Sigmoid colon (tissue), 7 donors: Measurements from ENCODE around the gene JAG2. TPM values are rescaled to one million over a fixed set of nuclear protein-coding genes. Genes with fewer than 3 reads are reported as not detected.
A peak's percentile ranks its signal among the peaks of the same experiment; 100 is the strongest.

Experiments used
- DNase-seq: peaks from one replicate; pipeline ENCODE4 v3.0.0-alpha.2; 2019
- H3K27ac ChIP-seq, 4 donors: fragments of 200-600 bp; sonication (generic); one replicate each; pipeline ENCODE4 v1.5.1; 2016 to 2019; ENCODE audit warnings: mild to moderate bottlenecking in 1 of 4
- H3K27me3 ChIP-seq, 3 donors: fragments of 200-600 bp; sonication (generic); one replicate each; pipeline ENCODE4 v1.5.1; 2019; ENCODE audit warnings: mild to moderate bottlenecking in 1 of 3
- H3K36me3 ChIP-seq, 4 donors: fragments of 200-600 bp; sonication (generic); one replicate each; pipeline ENCODE4 v1.5.1; 2016 to 2019
- H3K4me1 ChIP-seq, 4 donors: fragments of 200-600 bp; sonication (generic); one replicate each; pipeline ENCODE4 v1.5.1; 2017 to 2019
- H3K4me3 ChIP-seq, 4 donors: fragments of 200-600 bp; sonication (generic); one replicate each; pipeline ENCODE4 v1.5.1; 2017 to 2019; ENCODE audit warnings: mild to moderate bottlenecking in 2 of 4, moderate library complexity in 1 of 4
- H3K9me3 ChIP-seq, 4 donors: fragments of 200-600 bp in 3 of 4; sonication (generic) in 3 of 4; one replicate each; pipeline versions ENCODE4 v1.5.1 to v1.6.1; 2013 to 2019
- CTCF ChIP-seq, 4 experiments: fragments of 450-650 bp in 3 of 4; fragments of 200-600 bp in 1 of 4; IDR thresholded peaks; one replicate each; pipeline ENCODE4 v1.5.1; 2016 to 2019; ENCODE audit warnings: antibody characterized with exemption in 4 of 4, mild to moderate bottlenecking in 3 of 4, moderate library complexity in 2 of 4
- EP300 ChIP-seq, 4 donors: sonication (generic); formaldehyde crosslinking; IDR thresholded peaks; one replicate each; pipeline ENCODE4 v1.6.1; 2017; ENCODE audit warnings: antibody characterized with exemption in 4 of 4
- POLR2A ChIP-seq, 2 donors: fragments of 450-650 bp; IDR thresholded peaks; one replicate each; pipeline ENCODE4 v1.6.1; 2016; ENCODE audit warnings: antibody characterized with exemption in 2 of 2, mild to moderate bottlenecking in 2 of 2, moderate library complexity in 2 of 2
- POLR2AphosphoS5 ChIP-seq, 4 donors: sonication (generic); formaldehyde crosslinking; IDR thresholded peaks; one replicate each; pipeline ENCODE4 v1.6.1; 2017; ENCODE audit warnings: antibody characterized with exemption in 4 of 4
- WGBS, 2 donors: extraction: QIAGEN DNeasy Blood & Tissue Kit; methylation state at CpG; one replicate each; pipeline ENCODE4 v1.1.7; 2013; 5-methylcytosine and 5-hydroxymethylcytosine counted together
- intact Hi-C: fragments of 100-400 bp; cut with DNase I; formaldehyde crosslinking; loops from one replicate; pipeline ENCODE4 v1.15.1; 2023
- polyA plus RNA-seq, 3 donors: library from polyadenylated mRNA; stranded (reverse); fragments of 200-250 nt; gene quantifications; one replicate each; pipeline ENCODE4 v1.2.3, GENCODE V29; 2013
- total RNA-seq, 4 donors: library from RNA; depleted of rRNA; stranded (reverse); fragments of >200 nt; gene quantifications; one replicate each; pipeline ENCODE4 v1.1.0, GENCODE V29; 2016
- donor health status: healthy with polysubstance abuse.
- donor health status: Bipolar disorder and iron deficiency.
- donor health status: healthy.

JAG2 gene
- total and polyA plus RNA-seq, 7 donors: 0.60 to 12.3 (median 3.2) TPM

- H3K27me3 ChIP-seq: peaks cover 25 to 58% (median 54%) of the 10 kb centered on the region in 3 donors
- peaks cover 0 to 34% (median 32%) of the 10 kb centered on the region in 4 donors for H3K4me1 ChIP-seq
- intact Hi-C loops: loop anchor here (5.0 to 10.0 kb wide), 2 partner anchors 80 to 323 kb away; partner anchors contain the start of gene TMEM121
- H3K36me3 ChIP-seq: no peaks in the 10 kb centered on the region
- no peak for TF ChIP-seq POLR2A (IDR thresholded peaks at IDR 0.05)
- WGBS, 2 donors: 43 to 56% methylated on average over 20 of the region's 20 CpGs
- H3K27ac ChIP-seq: peak overlapping the region in 2 of 4 donors; percentile 7 to 27
- no peak for DNase-seq
- H3K9me3 ChIP-seq: no peaks in the 10 kb centered on the region
- no peak overlapping the region for H3K4me3 ChIP-seq
These were observed 33.4 kb upstream of the JAG2 start for GRCh38 chr14:105201925-105202513.

GRCh38 chr14:105201156-105201924, 32.8 kb upstream of the JAG2 start:
- TF ChIP-seq EP300 (IDR thresholded peaks at IDR 0.05) (no peak), POLR2AphosphoS5 (IDR thresholded peaks at IDR 0.05) (no peak), POLR2A (IDR thresholded peaks at IDR 0.05) (no peak), CTCF (IDR thresholded peaks at IDR 0.05) (no peak)
- DNase-seq: no peak
- no peaks in the 10 kb centered on the region for H3K9me3 ChIP-seq
- H3K4me3 ChIP-seq: no peak overlapping the region
- H3K4me1 ChIP-seq: peaks cover 0 to 41% (median 39%) of the 10 kb centered on the region in 4 donors
- H3K36me3 ChIP-seq: no peaks in the 10 kb centered on the region
- H3K27me3 ChIP-seq: peaks cover 31 to 65% (median 61%) of the 10 kb centered on the region in 3 donors
- peak overlapping the region in 2 of 4 donors; percentile 7 to 27 for H3K27ac ChIP-seq
- intact Hi-C loops: loop anchor here (5.0 to 10.0 kb wide), 2 partner anchors 81 to 323 kb away; partner anchors contain the start of gene TMEM121
- 39 to 43% methylated on average over 28 of the region's 28 CpGs for WGBS, 2 donors

GRCh38 chr14:105200641-105201040, 32.1 kb upstream of the JAG2 start:
- 77 to 81% methylated on average over 16 of the region's 16 CpGs for WGBS, 2 donors

GRCh38 chr14:105200074-105200473, 31.5 kb upstream of the JAG2 start:
- no peaks in the 10 kb centered on the region for H3K36me3 ChIP-seq
- TF ChIP-seq CTCF (IDR thresholded peaks at IDR 0.05): no peak
- TF ChIP-seq POLR2AphosphoS5 (IDR thresholded peaks at IDR 0.05): no peak
- no peak for TF ChIP-seq POLR2A (IDR thresholded peaks at IDR 0.05)
- no peak for TF ChIP-seq EP300 (IDR thresholded peaks at IDR 0.05)
- intact Hi-C loops: loop anchor here (5.0 to 10.0 kb wide), 2 partner anchors 82 to 325 kb away; partner anchors contain the start of gene TMEM121
- WGBS, 2 donors: 75 to 84% methylated on average over 10 of the region's 10 CpGs
- no peak overlapping the region for H3K27ac ChIP-seq
- no peak overlapping the region for H3K4me3 ChIP-seq
- H3K9me3 ChIP-seq: no peaks in the 10 kb centered on the region
- DNase-seq: no peak
- H3K4me1 ChIP-seq: peaks cover 0 to 40% (median 34%) of the 10 kb centered on the region in 4 donors
- H3K27me3 ChIP-seq: peaks cover 43 to 77% (median 73%) of the 10 kb centered on the region in 3 donors

More at GRCh38 chr14:105200641-105201040, 32.1 kb upstream of the JAG2 start:
- no peak overlapping the region for H3K27ac ChIP-seq
- peaks cover 0 to 45% (median 40%) of the 10 kb centered on the region in 4 donors for H3K4me1 ChIP-seq
- intact Hi-C loops: loop anchor here (5.0 to 10.0 kb wide), 2 partner anchors 82 to 324 kb away; partner anchors contain the start of gene TMEM121
- TF ChIP-seq POLR2A (IDR thresholded peaks at IDR 0.05): no peak
- TF ChIP-seq CTCF (IDR thresholded peaks at IDR 0.05): no peak
- no peak for TF ChIP-seq EP300 (IDR thresholded peaks at IDR 0.05)
- TF ChIP-seq POLR2AphosphoS5 (IDR thresholded peaks at IDR 0.05): no peak
- no peak for DNase-seq
- H3K4me3 ChIP-seq: no peak overlapping the region
- H3K27me3 ChIP-seq: peaks cover 38 to 72% (median 68%) of the 10 kb centered on the region in 3 donors
- H3K9me3 ChIP-seq: no peaks in the 10 kb centered on the region
- no peaks in the 10 kb centered on the region for H3K36me3 ChIP-seq

GRCh38 chr14:105199093-105199492, 30.5 kb upstream of the JAG2 start:
- no peaks in the 10 kb centered on the region for H3K36me3 ChIP-seq
- H3K27ac ChIP-seq: peak overlapping the region in 1 of 4 donors; percentile 38
- no peak overlapping the region for H3K4me3 ChIP-seq
- H3K9me3 ChIP-seq: no peaks in the 10 kb centered on the region
- 53 to 69% methylated on average over 18 of the region's 18 CpGs for WGBS, 2 donors
- H3K27me3 ChIP-seq: peaks cover 50 to 87% (median 83%) of the 10 kb centered on the region in 3 donors
- TF ChIP-seq CTCF (IDR thresholded peaks at IDR 0.05) (no peak), POLR2AphosphoS5 (IDR thresholded peaks at IDR 0.05) (no peak), EP300 (IDR thresholded peaks at IDR 0.05) (no peak), POLR2A (IDR thresholded peaks at IDR 0.05) (no peak)
- intact Hi-C loops: no loop called here
- peaks cover 0 to 35% (median 28%) of the 10 kb centered on the region in 4 donors for H3K4me1 ChIP-seq
- no peak for DNase-seq
